ENCODE data around the gene TM4SF18. TPM values are rescaled to one million over a fixed set of nuclear protein-coding genes. Genes with fewer than 3 reads are reported as not detected.
"Not testable (repeated sequence)": the region's sequence is repeated elsewhere in the genome, so short reads cannot be mapped to it uniquely, and the experiment has no call there.

TM4SF18 gene
- total and polyA plus RNA-seq, 11 donors: 4.5 to 19.9 (median 8.9) TPM

DNA sequence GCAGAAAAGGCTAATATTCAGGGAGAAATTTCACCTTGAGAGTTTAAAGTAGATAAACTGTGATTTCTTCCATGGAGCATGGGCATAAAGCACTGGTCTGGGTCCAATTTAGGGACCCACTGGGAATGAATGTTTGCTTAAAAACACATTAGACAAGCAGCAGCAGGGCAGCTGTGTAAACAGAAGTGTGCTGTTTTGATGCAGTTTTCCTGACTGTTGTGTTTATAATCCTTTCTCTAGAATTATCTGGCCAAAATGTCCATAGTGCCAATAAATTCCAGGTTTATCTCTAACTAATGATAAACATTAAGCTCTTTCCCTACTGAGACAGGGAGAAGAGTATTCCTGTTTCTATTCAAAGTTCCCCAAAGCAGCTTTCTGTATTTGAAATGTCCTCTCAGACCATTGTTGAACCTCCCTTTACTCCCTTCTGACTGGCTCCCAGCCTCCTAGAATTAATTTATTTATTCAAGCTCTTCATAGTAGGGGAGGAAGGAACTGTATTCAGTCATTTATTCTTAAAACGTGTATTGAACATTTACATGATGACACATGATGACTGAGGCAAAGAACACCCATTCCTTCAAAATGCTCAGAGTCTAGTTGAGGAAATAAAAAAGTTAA is 7.0 kb upstream of the TM4SF18 start:
- Histone ChIP-seq H3K9me3 (no peaks in the 10 kb centered on the region), H3K36me3 (no peaks in the 10 kb centered on the region), H3K4me1 (peaks cover 4 to 42% (median 26%) of the 10 kb centered on the region in 12 donors), H3K27ac (peak overlapping the region; percentile 69 to 94 (median 88)), H3K4me3 (peak overlapping the region in 4 of 12 donors; percentile 4 to 26 (median 15)), H3K27me3 (no peaks in the 10 kb centered on the region)
- peak; percentile 35 to 71 (median 46) for ATAC-seq
- peak in 2 of 5 donors; percentile 24 to 25 for DNase-seq
- 28 to 37% (median 32%) methylated on average over 1 of the region's 1 CpG for WGBS, 4 donors
- TF ChIP-seq, protein P1, sequence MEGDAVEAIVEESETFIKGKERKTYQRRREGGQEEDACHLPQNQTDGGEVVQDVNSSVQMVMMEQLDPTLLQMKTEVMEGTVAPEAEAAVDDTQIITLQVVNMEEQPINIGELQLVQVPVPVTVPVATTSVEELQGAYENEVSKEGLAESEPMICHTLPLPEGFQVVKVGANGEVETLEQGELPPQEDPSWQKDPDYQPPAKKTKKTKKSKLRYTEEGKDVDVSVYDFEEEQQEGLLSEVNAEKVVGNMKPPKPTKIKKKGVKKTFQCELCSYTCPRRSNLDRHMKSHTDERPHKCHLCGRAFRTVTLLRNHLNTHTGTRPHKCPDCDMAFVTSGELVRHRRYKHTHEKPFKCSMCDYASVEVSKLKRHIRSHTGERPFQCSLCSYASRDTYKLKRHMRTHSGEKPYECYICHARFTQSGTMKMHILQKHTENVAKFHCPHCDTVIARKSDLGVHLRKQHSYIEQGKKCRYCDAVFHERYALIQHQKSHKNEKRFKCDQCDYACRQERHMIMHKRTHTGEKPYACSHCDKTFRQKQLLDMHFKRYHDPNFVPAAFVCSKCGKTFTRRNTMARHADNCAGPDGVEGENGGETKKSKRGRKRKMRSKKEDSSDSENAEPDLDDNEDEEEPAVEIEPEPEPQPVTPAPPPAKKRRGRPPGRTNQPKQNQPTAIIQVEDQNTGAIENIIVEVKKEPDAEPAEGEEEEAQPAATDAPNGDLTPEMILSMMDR (IDR thresholded peaks at IDR 0.05): no peak
- TF ChIP-seq POLR2A (IDR thresholded peaks at IDR 0.05): no peak
- intact Hi-C loops (cut with DNase I): loop anchor here in 4 of 10 donors (5.0 kb wide), 1 partner anchor 37 kb away; the partner anchor contains the start of gene TM4SF1 (in 4 of the 4)

DNA sequence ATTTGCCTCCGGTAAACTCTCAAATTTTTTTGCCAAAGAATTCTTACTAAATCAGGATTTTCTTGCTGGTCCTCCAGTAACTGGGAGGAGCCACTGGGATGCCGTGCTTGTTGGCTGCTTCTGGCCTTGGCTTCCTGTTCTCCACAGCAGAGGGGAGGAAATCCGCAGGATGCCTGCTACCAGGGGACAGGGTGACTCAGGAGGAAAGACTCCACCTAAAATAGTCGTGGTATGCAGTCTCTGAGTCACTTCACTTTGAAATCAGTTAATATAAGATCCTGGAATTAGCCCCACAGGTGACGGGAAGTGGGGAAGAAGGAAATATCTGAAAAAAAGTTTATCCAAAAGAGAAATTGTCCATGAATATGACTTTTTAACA is 6.5 kb upstream of the TM4SF18 start:
- DNase-seq (peak; percentile 79 to 91 (median 86)), ATAC-seq (peak; percentile 94 to 99 (median 98))
- H3K27me3 ChIP-seq: no peaks in the 10 kb centered on the region
- peaks cover 4 to 42% (median 26%) of the 10 kb centered on the region in 12 donors for H3K4me1 ChIP-seq
- intact Hi-C loops (cut with DNase I): loop anchor here in 4 of 10 donors (5.0 kb wide), 1 partner anchor 37 kb away; the partner anchor contains the start of gene TM4SF1 (in 4 of the 4)
- H3K36me3 ChIP-seq: no peaks in the 10 kb centered on the region
- H3K4me3 ChIP-seq: peak overlapping the region in 4 of 12 donors; percentile 4 to 26 (median 15)
- 13 to 21% (median 18%) methylated on average over 5 of the region's 5 CpGs for WGBS, 4 donors
- H3K27ac ChIP-seq: peak overlapping the region; percentile 69 to 94 (median 88)
- H3K9me3 ChIP-seq: no peaks in the 10 kb centered on the region
- TF ChIP-seq POLR2A (IDR thresholded peaks at IDR 0.05): no peak
- TF ChIP-seq, protein P1 (IDR thresholded peaks at IDR 0.05): no peak

DNA sequence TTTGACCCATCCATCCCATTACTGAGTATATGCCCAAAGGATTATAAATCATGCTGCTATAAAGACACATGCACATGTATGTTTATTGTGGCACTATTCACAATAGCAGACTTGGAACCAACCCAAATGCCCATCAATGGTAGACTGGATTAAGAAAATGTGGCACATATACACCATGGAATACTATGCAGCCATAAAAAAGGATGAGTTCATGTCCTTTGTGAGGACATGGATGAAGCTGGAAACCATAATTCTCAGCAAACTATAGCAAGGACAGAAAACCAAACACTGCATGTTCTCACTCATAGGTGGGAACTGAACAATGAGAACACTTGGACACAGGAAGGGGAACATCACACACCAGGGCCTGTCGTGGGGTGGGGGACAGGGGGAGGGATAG is 4.0 kb upstream of the TM4SF18 start:
- peaks cover 4 to 49% (median 23%) of the 10 kb centered on the region in 12 donors for H3K4me1 ChIP-seq
- peak overlapping the region in 4 of 12 donors; percentile 31 to 51 (median 44) for H3K27ac ChIP-seq
- DNase-seq; H3K36me3 ChIP-seq; H3K9me3 ChIP-seq; ATAC-seq; intact Hi-C loops (cut with DNase I); H3K27me3 ChIP-seq; H3K4me3 ChIP-seq: not testable (repeated sequence)
- WGBS, 4 donors: 65 to 88% (median 82%) methylated on average over 1 of the region's 1 CpG

DNA sequence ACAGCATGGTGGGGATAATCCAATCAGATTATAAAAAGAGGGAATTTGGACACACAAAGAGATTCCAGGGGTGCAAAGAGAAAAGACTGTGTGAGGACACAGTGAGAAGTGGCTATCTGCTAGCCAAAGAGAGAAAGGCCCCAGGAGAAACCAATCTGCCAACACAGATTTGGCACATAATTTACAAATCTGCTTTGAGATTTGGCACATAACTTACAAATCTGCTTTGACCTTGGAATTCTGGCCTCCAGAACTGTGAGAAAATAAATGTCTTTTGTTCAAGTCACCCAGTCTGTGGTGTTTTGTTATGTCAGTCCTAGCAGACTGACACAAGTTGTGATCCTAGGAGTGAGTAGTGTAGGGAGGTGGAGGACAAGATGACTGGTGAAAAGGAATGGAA is 3.5 kb upstream of the TM4SF18 start:
- H3K36me3 ChIP-seq: no peaks in the 10 kb centered on the region
- no peak overlapping the region for H3K4me3 ChIP-seq
- H3K9me3 ChIP-seq: no peaks in the 10 kb centered on the region
- H3K4me1 ChIP-seq: peaks cover 4 to 49% (median 22%) of the 10 kb centered on the region in 12 donors
- H3K27me3 ChIP-seq: no peaks in the 10 kb centered on the region
- DNase-seq (no peak), ATAC-seq (no peak)
- H3K27ac ChIP-seq: peak overlapping the region in 8 of 12 donors; percentile 4 to 51 (median 36)
- no peak for TF ChIP-seq POLR2A (IDR thresholded peaks at IDR 0.05)
- TF ChIP-seq, protein P1 (IDR thresholded peaks at IDR 0.05): no peak
- intact Hi-C loops (cut with DNase I): no loop called here
